ENCODE measurements around the gene SLC13A3.

- no peak for TF ChIP-seq CTCF (conservative IDR thresholded peaks at IDR 0.05)
- no peak for TF ChIP-seq ZFX (IDR thresholded peaks at IDR 0.05)
Measured at GRCh38 chr20:46553926-46554325, 97.3 kb downstream of the SLC13A3 start.

All from C4-2B (cell line).